GM18505 (cell line): ENCODE results near the gene MYT1.

Experiments
- ATAC-seq: cut with Tn5 transposase; IDR thresholded peaks from one replicate; pipeline ENCODE4 v1.9.1; 2021; ENCODE audit not compliant: unreplicated experiment
- POLR2A ChIP-seq: IDR thresholded peaks from 4 replicates; pipeline ENCODE4 v1.6.1; 2011; ENCODE audit warnings: borderline replicate concordance; ENCODE audit not compliant: insufficient read depth, insufficient read length; ENCODE audit errors: extremely low read depth

The MYT1 gene

DNA sequence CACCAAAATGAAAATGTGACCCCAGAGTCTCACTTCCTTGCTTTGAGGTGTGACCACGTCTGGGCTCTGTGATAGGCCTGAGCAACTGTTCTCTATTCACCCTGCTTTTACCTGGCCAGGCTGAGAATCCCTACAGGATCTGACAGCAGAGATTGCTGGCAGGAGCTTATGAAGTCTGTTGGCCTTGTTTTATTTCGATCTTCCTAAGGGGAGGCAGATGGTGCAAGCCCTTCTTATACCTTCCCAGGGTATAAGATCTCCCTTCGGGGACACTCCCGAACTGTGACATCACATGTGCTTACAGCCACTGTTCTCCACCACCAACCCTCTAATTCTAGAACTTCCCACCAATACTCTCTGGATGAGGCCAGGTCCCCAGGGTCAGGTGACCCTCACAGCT lies 26.8 kb downstream of the MYT1 start:
- no peak for TF ChIP-seq POLR2A
- ATAC-seq, result no peak

DNA sequence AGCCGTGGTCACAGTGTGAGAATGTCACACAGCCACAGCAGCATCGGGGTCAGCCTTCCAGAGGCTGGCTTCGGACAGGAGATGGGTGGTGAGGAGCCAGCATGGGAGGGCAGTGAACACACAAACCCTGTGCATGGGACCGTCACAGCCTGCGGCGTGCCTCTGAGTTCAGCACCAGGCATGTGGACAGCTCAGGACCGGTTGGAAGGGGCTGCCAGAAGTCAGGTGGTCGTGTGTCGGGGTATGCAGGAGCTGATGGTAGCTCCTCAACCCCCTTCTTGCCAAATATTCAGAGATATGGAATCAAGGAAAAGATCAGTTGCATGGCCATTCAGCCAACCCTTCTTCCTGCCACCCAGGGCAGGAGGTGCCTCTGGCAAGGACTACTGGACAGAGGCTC lies 28.2 kb downstream of the MYT1 start:
- no peak for TF ChIP-seq POLR2A

DNA sequence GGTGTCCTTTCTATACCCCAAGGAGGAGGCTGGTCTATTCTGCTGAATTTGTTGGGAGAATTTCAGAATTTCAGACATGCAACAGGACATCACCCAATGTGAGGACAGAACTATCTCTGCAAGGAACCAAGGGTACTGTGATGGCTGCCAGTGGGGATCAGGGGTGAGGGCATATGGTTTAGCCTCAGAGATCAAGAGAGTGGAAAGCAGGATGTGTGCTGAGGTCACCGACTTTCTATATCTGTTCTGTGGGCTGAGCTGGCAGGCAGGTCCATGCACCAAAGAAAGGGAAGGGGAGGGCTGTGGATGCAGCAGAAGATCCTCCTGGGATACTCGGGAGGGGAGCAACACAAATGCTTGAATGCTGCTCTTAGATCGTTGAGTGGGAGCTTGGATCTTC lies 28.8 kb downstream of the MYT1 start:
- no peak for TF ChIP-seq POLR2A
- no peak for ATAC-seq

More for the DNA sequence above, 28.2 kb downstream of the MYT1 start:
- ATAC-seq, result no peak

DNA sequence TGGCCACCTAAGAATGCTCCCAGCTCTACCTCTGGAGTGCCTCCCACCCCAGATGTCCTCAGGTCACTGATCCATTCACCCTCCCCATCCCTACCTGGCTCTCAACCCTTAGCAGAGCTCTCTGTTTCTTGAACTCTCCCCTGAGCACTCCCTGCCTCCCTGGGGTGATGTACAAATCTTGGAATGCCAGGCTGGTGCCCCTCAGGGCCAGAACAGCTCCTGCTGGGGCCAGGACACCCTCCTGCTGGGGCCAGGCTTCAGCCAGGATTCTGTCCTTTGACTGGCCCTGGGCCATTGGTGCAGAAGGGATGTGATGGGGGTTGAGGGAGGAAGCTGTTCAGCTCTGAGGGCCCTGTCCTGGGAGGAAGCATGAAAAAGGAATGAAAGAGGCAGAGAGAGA lies 30.0 kb downstream of the MYT1 start:
- no peak for ATAC-seq
- TF ChIP-seq POLR2A, result no peak

DNA sequence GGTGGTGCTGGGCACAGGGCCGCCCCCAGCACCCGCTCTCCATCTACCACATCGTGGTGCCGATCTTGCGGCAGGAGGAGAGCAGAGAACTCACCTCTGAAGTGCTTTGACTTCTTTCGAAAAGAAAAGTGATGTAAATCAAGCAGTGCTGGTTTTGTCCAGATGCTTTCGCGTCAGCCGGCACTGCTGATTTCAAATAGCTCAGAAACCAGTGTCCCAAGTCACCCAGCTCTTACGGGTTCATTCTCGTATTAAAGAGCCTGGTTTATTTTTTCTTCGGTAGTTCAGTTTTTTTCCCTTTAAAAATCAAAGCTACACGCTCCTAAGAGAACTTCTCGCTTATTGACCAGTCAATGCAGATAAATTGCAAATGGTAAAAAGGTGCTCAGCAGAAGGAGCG lies 32.1 kb downstream of the MYT1 start:
- no peak for TF ChIP-seq POLR2A

DNA sequence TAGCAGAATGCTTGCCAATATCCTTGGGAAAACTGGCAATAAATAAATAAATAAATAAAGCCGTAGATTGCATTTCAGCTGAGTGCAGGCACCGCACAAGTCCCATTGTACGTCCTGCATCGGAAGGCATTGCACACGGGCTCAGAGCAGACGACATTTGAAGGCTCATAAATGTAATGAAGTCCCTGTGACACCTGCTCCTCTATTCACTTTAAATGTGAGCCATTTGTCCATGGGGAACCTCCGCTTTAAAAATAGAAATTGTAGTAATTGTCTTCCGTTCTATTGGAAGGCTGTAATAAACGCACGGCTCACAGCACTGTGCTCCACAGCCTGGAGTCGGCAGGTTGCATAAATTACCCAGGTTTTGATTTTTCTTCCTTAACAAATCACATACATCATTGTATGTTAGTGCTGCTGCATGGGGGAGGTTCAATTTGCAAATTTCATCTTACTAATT lies 32.6 kb downstream of the MYT1 start:
- no peak for ATAC-seq
- no peak for TF ChIP-seq POLR2A

More for the DNA sequence above, 32.1 kb downstream of the MYT1 start:
- no peak for ATAC-seq

DNA sequence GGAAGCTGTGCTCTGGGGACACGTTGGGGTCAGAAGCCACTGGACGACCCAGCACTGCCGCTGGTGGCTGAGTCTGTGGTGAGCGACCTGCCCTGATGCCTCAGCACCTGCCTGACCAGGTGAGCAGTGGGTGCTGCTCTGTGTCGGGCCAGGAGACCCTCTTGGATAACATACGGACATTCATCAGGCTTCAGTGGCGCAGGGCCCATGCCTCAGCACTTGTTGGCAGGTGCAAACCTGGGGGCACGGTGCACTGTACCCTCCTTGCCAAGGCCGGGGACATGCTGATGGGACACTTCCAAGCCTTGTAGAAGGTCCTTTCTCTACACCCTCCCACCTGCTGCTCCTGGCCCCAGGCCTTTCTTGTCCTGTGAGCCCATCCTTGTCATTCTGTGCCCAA lies 34.1 kb downstream of the MYT1 start:
- no peak for TF ChIP-seq POLR2A
- no peak for ATAC-seq

DNA sequence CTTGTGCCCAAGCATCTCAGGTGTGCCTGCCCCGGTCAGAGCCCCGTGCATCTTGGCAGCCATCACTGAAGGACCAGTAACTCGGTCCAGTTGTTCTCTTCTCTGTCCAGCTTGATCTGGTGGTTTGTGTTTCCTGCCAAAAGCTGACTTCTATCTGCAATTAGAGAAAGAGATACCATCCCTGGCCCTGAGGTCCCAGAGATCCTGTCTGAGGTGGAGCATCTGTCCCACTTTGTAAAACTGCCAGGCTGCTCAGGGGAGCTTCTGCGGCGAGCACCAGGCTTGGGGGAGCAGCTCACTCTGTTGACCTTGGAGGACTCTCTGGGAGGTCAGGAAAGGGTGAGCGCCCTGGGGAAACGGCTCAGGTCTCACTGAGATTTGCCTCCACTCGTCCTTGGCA lies 35.1 kb downstream of the MYT1 start:
- ATAC-seq, result no peak

DNA sequence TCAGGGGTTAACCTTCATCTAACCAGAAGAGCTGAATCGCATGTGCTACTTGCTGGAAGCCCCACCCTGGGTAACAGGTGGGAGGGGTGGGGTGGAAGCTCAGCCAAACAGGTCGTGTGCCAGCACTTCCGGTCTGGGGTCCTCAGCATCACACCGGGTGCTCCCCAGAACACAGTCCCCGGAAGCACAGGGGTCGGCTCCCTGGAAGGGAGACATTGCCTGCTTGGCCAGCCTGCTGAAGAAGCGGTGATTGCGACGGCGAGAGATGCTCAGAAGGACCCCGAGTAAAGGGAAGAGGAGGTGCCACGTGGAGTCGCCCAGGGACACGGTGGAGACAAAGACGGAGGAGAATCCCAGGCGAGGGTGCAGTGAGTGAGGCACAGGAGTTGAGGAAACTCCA lies 36.5 kb downstream of the MYT1 start:
- TF ChIP-seq POLR2A, result no peak
- ATAC-seq, result no peak

More for the DNA sequence above, 35.1 kb downstream of the MYT1 start:
- TF ChIP-seq POLR2A, result no peak

DNA sequence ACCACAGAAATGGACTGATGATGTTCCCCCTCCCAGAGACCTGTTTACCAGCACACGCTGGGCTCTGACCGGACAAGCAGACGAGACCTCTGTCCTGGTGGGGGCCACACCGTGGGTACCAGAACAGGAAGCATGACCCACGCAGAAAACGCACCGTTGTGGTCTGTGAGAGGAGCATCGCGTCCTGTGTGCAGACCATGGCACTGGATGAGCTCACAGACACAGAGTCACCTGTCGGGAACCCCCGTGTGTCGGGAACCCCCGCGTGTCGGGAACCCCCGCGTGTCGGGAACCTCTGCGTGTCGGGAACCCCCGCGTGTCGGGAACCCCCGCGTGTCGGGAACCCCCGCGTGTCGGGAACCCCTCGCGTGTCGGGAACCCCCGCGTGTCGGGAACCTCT lies 37.4 kb downstream of the MYT1 start:
- no peak for ATAC-seq
- TF ChIP-seq POLR2A, result no peak

DNA sequence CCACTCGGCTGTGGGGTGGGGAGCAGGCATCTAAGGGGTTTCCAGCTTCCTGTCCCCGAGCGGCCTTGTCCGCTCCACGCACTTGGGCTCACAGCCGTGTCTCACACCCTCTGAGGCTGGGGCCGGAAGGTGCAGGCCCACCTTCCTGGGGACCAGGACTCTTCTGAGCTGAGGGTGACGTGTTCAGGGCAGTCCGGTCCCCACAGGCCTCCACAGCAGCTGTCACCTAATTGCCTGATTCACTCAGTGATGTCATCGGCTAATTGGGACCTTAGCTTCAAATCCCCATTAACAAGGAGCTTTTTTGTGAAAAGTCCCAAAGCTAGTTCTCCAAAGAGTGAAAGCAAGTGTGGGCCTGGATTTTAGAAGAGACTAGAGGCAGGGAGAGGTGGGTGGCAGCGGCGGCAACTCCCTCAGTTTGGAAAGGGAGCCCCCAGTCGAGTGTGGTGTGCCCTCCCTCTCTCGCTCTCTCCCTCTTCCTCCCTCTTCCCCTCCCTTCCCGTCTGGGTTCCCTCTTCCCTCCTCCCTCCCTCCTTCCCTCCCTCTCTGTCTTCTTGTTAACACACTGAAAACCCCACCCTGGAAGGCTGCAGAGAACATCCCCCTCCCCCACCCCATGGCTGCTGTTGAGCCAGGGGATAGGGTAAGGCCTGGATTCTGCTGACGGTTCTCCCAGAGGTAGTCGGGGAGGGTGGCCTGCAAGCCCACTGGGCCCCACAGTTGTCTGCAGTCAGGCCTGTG lies 39.0 kb downstream of the MYT1 start:
- ATAC-seq, result no peak

DNA sequence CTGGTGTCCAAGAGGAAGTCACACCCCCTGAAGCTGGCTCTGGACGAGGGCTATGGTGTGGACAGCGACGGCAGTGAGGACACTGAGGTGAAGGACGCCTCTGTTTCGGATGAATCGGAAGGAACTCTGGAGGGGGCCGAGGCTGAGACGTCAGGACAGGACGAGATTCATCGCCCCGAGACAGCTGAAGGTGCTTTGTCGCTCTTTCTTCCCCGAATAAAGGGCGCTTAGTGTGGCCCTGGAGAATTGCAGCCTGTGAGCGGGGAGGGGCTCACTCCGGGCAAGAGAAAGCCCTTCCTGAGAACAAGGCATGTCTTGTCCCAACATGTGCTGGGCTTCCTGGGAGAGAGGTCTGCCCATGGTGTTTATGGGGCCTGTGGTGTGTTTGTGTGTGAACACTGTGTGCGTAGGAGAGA lies 41.4 kb downstream of the MYT1 start:
- ATAC-seq, result no peak
- TF ChIP-seq POLR2A, result no peak

More for the DNA sequence above, 39.0 kb downstream of the MYT1 start:
- no peak for TF ChIP-seq POLR2A

DNA sequence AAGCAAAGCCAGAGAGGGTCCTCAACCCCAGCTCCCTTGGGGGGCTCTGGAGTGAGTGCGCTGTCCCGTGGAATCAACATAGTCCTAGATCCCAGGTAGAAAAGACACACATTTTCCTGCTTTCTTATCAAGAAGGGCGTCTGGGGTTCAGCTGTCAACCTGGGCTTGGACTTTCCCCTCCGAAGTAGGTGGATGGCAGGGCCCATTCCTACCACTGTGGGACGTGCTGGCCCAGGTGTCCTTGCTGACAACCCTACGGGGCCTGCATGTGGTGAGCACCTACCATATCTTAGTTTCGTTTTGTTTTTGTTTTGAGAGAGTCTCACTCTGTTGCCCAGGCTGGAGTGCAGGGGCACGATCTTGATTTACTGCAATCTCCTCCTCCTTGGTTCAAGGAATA lies 42.4 kb downstream of the MYT1 start:
- no peak for TF ChIP-seq POLR2A
- ATAC-seq, result no peak
